Brain microvascular endothelial cell (primary cell): ENCODE measurements around the gene AUTS2.

Source experiments
- DNase-seq: peaks from one replicate; pipeline ENCODE4 v3.0.0-alpha.2; 2020
- H3K27ac ChIP-seq: fragments of 250-450 bp; sonication (Bioruptor Pico); 2 replicates; pipeline ENCODE4 v1.5.1; 2020; ENCODE audit warnings: mild to moderate bottlenecking, moderate library complexity
- H3K27me3 ChIP-seq: fragments of 250-450 bp; sonication (Bioruptor Pico); replicated peaks from 2 replicates; pipeline ENCODE4 v1.5.1; 2020; ENCODE audit warnings: mild to moderate bottlenecking
- H3K36me3 ChIP-seq: fragments of 250-450 bp; sonication (Bioruptor Pico); replicated peaks from 2 replicates; pipeline ENCODE4 v1.5.1; 2020; ENCODE audit warnings: mild to moderate bottlenecking
- H3K4me3 ChIP-seq: 2 replicates; pipeline ENCODE4 v1.5.1; 2011; ENCODE audit warnings: low read depth, mild to moderate bottlenecking, control low read depth, low read length, moderate library complexity
- in situ Hi-C: cut with HindIII; loops from 2 replicates; pipeline ENCODE4 v1.10.0; 2017; ENCODE audit warnings: low sequenced_read_pairs, low pct_ligation_motif_present
- TF ChIP-seq, protein P1 (sequence below): IDR thresholded peaks from 2 replicates; pipeline ENCODE4 v1.5.1; 2011; ENCODE audit warnings: low read depth, mild to moderate bottlenecking, moderate library complexity, low read length, control low read depth, inconsistent platforms; ENCODE audit errors: missing control alignments

The AUTS2 gene

DNA sequence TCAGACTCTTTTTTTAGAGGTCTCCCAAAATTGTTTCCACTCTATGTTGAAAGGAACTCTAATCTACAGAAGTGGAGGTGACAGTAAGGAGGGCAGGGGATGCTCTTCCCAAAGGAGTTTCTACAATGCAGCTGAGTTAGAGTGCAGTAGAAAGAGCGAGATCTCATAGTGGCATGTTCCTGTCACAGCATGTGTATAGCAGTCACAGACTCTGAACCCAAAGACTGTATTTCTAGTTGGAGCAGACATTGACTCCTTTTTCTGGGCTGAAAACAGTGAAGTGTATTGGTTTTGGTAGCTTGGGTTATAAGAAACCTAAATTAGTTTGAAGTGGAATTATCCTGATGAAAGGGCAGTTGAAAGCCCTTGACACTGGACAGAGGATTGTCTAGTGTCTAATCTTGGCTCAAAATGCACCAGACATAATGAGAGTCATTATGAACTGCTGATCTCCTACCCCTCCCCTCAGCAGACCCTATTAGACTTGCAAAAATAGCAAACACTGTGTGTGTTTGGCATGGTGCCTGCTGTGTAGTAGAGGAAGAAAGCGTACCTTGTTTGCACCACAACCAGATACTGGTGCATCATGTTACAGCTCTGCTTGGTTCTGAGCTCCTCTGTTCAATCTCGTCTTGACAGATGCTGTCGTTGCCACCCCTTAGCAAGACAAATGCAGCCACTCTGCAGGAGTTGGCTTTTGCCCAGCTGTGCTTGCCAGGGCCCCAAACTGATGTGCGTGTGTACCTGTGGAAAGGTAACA, 336.0 kb downstream of the AUTS2 start:
- TF ChIP-seq, protein P1, sequence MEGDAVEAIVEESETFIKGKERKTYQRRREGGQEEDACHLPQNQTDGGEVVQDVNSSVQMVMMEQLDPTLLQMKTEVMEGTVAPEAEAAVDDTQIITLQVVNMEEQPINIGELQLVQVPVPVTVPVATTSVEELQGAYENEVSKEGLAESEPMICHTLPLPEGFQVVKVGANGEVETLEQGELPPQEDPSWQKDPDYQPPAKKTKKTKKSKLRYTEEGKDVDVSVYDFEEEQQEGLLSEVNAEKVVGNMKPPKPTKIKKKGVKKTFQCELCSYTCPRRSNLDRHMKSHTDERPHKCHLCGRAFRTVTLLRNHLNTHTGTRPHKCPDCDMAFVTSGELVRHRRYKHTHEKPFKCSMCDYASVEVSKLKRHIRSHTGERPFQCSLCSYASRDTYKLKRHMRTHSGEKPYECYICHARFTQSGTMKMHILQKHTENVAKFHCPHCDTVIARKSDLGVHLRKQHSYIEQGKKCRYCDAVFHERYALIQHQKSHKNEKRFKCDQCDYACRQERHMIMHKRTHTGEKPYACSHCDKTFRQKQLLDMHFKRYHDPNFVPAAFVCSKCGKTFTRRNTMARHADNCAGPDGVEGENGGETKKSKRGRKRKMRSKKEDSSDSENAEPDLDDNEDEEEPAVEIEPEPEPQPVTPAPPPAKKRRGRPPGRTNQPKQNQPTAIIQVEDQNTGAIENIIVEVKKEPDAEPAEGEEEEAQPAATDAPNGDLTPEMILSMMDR, result no peak
- DNase-seq, result no peak
- Histone ChIP-seq H3K27ac (no peak overlapping the region), H3K4me3 (no peak overlapping the region), H3K27me3 (no peaks in the 10 kb centered on the region), H3K36me3 (no peaks in the 10 kb centered on the region)
- in situ Hi-C loops, result no loop called here

DNA sequence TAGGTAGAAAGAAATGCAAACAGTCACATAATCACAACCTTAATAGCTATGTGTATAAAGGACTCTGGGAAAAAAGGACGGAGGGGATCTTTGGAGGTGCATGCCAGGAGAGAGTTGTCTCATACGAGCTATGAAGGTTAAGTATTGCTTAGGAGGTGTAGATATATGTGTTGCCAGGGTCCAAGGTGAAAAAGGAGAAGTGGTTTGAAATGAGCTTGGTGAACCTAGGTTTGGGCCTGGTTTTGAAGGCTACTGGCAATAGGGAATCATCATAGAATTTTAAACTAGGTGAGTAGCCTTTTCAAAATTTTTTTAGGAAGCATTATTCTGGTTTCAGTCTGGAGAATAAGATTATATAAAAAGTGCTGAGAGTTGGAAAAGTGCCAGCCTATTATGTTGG, 336.8 kb downstream of the AUTS2 start:
- Histone ChIP-seq H3K27ac (no peak overlapping the region), H3K36me3 (no peaks in the 10 kb centered on the region), H3K4me3 (no peak overlapping the region), H3K27me3 (no peaks in the 10 kb centered on the region)
- in situ Hi-C loops, result no loop called here
- no peak for DNase-seq
- TF ChIP-seq, protein P1, result no peak

DNA sequence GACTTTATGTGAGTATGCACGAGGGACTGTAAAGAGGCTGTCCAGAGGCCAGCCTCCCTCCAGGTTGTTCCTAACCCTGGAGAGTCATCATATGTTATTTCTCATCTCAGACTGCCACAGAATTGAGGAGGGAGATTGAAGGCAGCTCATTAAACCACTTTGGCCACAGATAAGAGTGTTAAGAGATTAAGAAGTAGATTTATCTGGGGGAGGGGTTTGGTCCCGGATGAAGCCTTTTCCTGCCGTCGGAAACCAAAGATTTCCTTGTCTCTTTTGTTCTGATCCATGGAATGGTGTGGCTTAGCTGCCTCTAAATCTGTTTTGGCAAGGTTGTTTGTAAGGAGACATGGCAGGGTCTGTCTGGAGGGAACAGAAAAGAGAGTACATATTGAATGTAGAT, 338.8 kb downstream of the AUTS2 start:
- no peak overlapping the region for H3K27ac ChIP-seq
- TF ChIP-seq, protein P1, result no peak

DNA sequence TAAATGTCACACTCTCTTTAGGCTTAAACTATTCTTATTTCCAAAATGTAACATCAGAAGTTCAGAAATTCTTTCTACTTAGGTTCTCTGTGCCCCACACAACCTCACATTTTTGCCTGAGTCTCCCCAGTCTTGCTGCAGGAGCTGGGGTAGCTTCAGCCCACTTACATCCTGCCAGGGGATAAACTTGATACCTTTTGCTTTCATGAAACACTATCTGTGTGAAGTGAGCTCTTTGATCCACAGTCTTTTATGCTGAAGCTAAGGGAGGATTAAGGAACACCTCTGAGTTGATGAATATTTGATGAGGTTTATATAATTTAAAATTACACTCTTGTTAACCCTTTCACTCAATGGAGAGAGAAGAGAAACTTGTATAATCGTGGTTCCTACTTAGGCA, 341.0 kb downstream of the AUTS2 start:
- no peaks in the 10 kb centered on the region for H3K27me3 ChIP-seq
- TF ChIP-seq, protein P1, result no peak
- H3K4me3 ChIP-seq, result no peak overlapping the region
- in situ Hi-C loops, result no loop called here
- H3K27ac ChIP-seq, result no peak overlapping the region
- DNase-seq, result no peak
- no peaks in the 10 kb centered on the region for H3K36me3 ChIP-seq

More for the DNA sequence above, 338.8 kb downstream of the AUTS2 start:
- DNase-seq, result no peak
- in situ Hi-C loops, result no loop called here
- Histone ChIP-seq H3K4me3 (no peak overlapping the region), H3K27me3 (no peaks in the 10 kb centered on the region), H3K36me3 (no peaks in the 10 kb centered on the region)

DNA sequence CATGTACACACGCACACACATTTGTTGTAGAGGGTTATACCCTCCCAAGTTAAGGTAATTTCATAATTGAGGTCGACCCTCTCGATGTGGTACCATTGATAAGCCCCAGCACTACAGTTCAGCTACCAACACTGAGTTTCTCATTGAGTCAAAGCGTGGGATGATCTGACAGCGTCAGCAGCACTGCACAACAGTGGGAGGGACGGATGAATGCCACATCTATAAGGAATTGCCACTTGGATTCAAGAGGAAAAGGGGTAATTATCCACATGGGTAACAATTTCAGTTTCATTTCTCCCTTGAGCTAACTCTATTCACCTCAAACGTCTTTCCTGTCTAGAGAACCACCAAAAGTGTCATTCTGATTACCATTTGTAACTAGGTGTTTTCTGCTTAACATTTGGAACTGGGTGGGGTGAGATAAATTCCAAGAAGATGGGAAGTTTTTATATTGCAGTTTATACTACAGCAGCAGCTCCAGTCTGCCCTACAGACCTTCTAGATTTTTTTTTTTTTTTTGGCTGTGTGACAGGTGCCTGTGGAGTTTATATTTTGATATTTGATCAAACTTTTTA, 342.9 kb downstream of the AUTS2 start:
- TF ChIP-seq, protein P1, result no peak
- Histone ChIP-seq H3K27me3 (no peaks in the 10 kb centered on the region), H3K27ac (no peak overlapping the region), H3K36me3 (no peaks in the 10 kb centered on the region), H3K4me3 (no peak overlapping the region)
- in situ Hi-C loops, result no loop called here
- DNase-seq, result no peak
